ENCODE measurements around the gene FAM210A. TPM values are rescaled to one million over a fixed set of nuclear protein-coding genes. Genes with fewer than 3 reads are reported as not detected.

The FAM210A gene
- total RNA-seq, 1 experiment from 2014 or later: 26.2 TPM

DNA sequence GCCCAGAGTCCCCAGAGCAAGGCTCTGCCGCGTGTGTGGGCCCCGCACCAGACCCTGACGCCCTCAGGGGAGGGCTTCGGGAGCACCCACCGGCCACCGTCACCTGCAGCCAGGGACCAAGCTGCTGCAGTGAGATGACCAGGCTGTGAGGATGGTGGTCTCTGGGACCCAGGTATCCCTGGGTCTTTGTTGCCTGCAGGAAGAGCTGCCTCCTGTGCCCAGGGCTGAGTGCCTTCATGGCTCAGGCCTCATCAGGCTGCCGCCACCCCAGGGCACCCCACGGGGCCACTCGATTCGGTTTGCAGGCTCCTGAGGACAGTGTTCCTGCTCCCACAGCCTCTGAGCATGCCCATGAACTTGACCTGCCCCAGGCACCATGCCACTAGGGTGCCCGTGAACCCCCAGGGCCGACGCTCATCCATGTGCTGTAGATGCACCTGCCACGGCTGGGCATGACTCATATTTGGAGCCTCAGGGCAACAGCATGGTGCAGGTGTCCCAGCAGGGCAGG, 109.8 kb downstream of the FAM210A start:
- Histone ChIP-seq H3K9me3 (ENCODE audit: control insufficient read depth in 1 of 2, insufficient read depth in 1 of 2, low read depth in 1 of 2, low read length in 2 of 2) (no peaks in the 10 kb centered on the region), H3K9ac (ENCODE audit: low read length) (no peak overlapping the region), H3K4me1 (ENCODE audit: control insufficient read depth in 1 of 2, insufficient read depth in 2 of 2, low read length in 2 of 2) (peaks cover 0 to 4% of the 10 kb centered on the region in 2 experiments; a peak in 1 of 4 replicates), H3K4me2 (ENCODE audit: low read length) (no peak overlapping the region), H4K20me1 (ENCODE audit: insufficient read depth) (no peaks in the 10 kb centered on the region), H3K4me3 (replicated peaks in 1 of 2; ENCODE audit: low read depth in 1 of 2, low read length in 2 of 2) (no peak overlapping the region), H3K27ac (ENCODE audit: low read depth, low read length) (no peak overlapping the region), H3K79me2 (ENCODE audit: insufficient read depth, low read length) (no peaks in the 10 kb centered on the region), H3K27me3 (ENCODE audit: insufficient read depth, low read length) (peaks cover 9% of the 10 kb centered on the region), H3K36me3 (ENCODE audit: control insufficient read depth in 1 of 2, insufficient read depth in 2 of 2, low read length in 2 of 2) (no peaks in the 10 kb centered on the region), H3K9me2 (ENCODE audit: insufficient read depth) (no peaks in the 10 kb centered on the region), H2AFZ (ENCODE audit: low read depth, low read length, poor library complexity, severe bottlenecking) (no peak overlapping the region)
- BruUV-seq (replicated peaks): no TSS peak
- ATAC-seq: no peak
- CTCF ChIA-PET: no interaction called here
- POLR2A ChIA-PET: no interaction called here
- intact Hi-C loops (cut with micrococcal nuclease): no loop called here
- DNase-seq (ENCODE audit: low read depth, low spot score): no peak
- RAD21 ChIA-PET (ENCODE audit: low non-redundant PET in 1 of 2, low total read pairs in 2 of 2, uncharacterized antibody in 2 of 2, unreplicated experiment in 2 of 2): no interaction called here
- no peak for TF ChIP-seq TCF7L2 (IDR thresholded peaks at IDR 0.05; ENCODE audit: borderline replicate concordance, extremely low read depth, insufficient read depth, insufficient read length)

DNA sequence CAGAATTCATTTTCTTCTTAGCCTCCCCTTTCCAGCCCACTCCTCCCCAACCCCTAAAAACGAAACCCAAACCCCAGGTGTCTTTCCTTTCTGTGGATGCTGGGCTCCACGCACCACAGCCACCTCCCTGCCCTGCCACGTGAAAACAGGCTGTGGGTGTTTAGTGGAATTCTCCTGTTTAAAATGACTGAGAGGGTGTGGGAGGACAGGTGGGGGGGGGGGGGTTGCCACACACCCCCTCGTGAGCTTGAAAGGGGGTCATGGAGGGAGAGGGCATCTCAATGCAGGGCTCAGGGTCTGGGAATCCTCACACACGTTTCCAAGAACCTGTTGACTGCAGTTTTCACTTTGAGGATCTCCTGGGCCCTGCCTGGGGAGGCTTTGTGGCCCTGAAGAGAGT, 110.3 kb downstream of the FAM210A start:
- TF ChIP-seq ELF1 (IDR thresholded peaks at IDR 0.05; ENCODE audit: borderline replicate concordance, low read depth) (no peak), JUND (IDR thresholded peaks at IDR 0.05) (no peak), ZFX (IDR thresholded peaks at IDR 0.05) (no peak), EGR1 (IDR thresholded peaks at IDR 0.05; ENCODE audit: low read depth) (no peak), POLR2A (IDR thresholded peaks at IDR 0.05; ENCODE audit: borderline replicate concordance, extremely low read depth, insufficient read depth, insufficient read length) (no peak), SRF (IDR thresholded peaks at IDR 0.05; ENCODE audit: low read depth) (no peak), EZH2 (IDR thresholded peaks at IDR 0.05) (no peak), ZNF274 (IDR thresholded peaks at IDR 0.05; ENCODE audit: low read depth, low read length) (no peak), TCF7L2 (IDR thresholded peaks at IDR 0.05; ENCODE audit: borderline replicate concordance, extremely low read depth, insufficient read depth, insufficient read length) (no peak), POLR2AphosphoS5 (IDR thresholded peaks at IDR 0.05; ENCODE audit: low read depth, low read length) (no peak)
- TF ChIP-seq, protein P1, sequence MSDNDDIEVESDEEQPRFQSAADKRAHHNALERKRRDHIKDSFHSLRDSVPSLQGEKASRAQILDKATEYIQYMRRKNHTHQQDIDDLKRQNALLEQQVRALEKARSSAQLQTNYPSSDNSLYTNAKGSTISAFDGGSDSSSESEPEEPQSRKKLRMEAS (IDR thresholded peaks at IDR 0.05): no peak
- TF ChIP-seq, protein P2, sequence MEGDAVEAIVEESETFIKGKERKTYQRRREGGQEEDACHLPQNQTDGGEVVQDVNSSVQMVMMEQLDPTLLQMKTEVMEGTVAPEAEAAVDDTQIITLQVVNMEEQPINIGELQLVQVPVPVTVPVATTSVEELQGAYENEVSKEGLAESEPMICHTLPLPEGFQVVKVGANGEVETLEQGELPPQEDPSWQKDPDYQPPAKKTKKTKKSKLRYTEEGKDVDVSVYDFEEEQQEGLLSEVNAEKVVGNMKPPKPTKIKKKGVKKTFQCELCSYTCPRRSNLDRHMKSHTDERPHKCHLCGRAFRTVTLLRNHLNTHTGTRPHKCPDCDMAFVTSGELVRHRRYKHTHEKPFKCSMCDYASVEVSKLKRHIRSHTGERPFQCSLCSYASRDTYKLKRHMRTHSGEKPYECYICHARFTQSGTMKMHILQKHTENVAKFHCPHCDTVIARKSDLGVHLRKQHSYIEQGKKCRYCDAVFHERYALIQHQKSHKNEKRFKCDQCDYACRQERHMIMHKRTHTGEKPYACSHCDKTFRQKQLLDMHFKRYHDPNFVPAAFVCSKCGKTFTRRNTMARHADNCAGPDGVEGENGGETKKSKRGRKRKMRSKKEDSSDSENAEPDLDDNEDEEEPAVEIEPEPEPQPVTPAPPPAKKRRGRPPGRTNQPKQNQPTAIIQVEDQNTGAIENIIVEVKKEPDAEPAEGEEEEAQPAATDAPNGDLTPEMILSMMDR (IDR thresholded peaks at IDR 0.05 in 2 of 3, conservative IDR thresholded peaks at IDR 0.05 in 1 of 3; ENCODE audit: borderline replicate concordance in 1 of 3, insufficient read depth in 1 of 3, low read depth in 2 of 3, low read length in 2 of 3): no peak
- Histone ChIP-seq H3K4me3 (replicated peaks in 1 of 2; ENCODE audit: low read depth in 1 of 2, low read length in 2 of 2) (no peak overlapping the region), H3K9ac (ENCODE audit: low read length) (no peak overlapping the region), H3K9me2 (ENCODE audit: insufficient read depth) (no peaks in the 10 kb centered on the region), H3K79me2 (ENCODE audit: insufficient read depth, low read length) (no peaks in the 10 kb centered on the region), H3K27ac (ENCODE audit: low read depth, low read length) (no peak overlapping the region), H3K27me3 (ENCODE audit: insufficient read depth, low read length) (peaks cover 9% of the 10 kb centered on the region), H2AFZ (ENCODE audit: low read depth, low read length, poor library complexity, severe bottlenecking) (no peak overlapping the region), H4K20me1 (ENCODE audit: insufficient read depth) (no peaks in the 10 kb centered on the region), H3K4me1 (ENCODE audit: control insufficient read depth in 1 of 2, insufficient read depth in 2 of 2, low read length in 2 of 2) (peaks cover 0 to 4% of the 10 kb centered on the region in 2 experiments; a peak in 1 of 4 replicates), H3K36me3 (ENCODE audit: control insufficient read depth in 1 of 2, insufficient read depth in 2 of 2, low read length in 2 of 2) (no peaks in the 10 kb centered on the region), H3K4me2 (ENCODE audit: low read length) (no peak overlapping the region), H3K9me3 (ENCODE audit: control insufficient read depth in 1 of 2, insufficient read depth in 1 of 2, low read depth in 1 of 2, low read length in 2 of 2) (no peaks in the 10 kb centered on the region)
- intact Hi-C loops (cut with micrococcal nuclease): no loop called here
- BruUV-seq (replicated peaks): no TSS peak
- ChIA-PET RAD21 (ENCODE audit: low non-redundant PET in 1 of 2, low total read pairs in 2 of 2, uncharacterized antibody in 2 of 2, unreplicated experiment in 2 of 2) (no interaction called here), CTCF (no interaction called here), POLR2A (no interaction called here)
- ATAC-seq: no peak
- DNase-seq (ENCODE audit: low read depth, low spot score): no peak

Data from HCT116 (cell line).